A549 (cell line): ENCODE data around the gene STMN3. TPM values are rescaled to one million over a fixed set of nuclear protein-coding genes. Genes with fewer than 3 reads are reported as not detected.

Experiments used
- ATAC-seq, 2 experiments: fragments of 200-7000 bp in 1 of 2; fragments of >200 bp in 1 of 2; cut with Nextera tagmentation in 1 of 2; cut with Tn5 transposase in 1 of 2; 3 replicates each; pipeline versions ENCODE4 v1.8.0 to v1.9.1; 2018 to 2020; ENCODE audit warnings: mild to moderate bottlenecking in 1 of 2, moderate library complexity in 1 of 2
- CTCF ChIA-PET: fragments of 300-600 bp; sonication (Branson Sonifier 250); formaldehyde crosslinking; extraction: SDS; loops from one replicate; lab custom pipeline; 2021; ENCODE audit warnings: antibody characterized with exemption, inconsistent platforms; lab: Yijun Ruan, JAX
- POLR2A ChIA-PET: fragments of 350-600 bp; formaldehyde crosslinking; extraction: SDS; loops from one replicate; lab custom pipeline; 2021; ENCODE audit warnings: antibody characterized with exemption, inconsistent platforms; lab: Yijun Ruan, JAX
- DNase-seq, 2 experiments: peaks; one replicate each; pipeline versions ENCODE4 v3.0.0 to v3.0.0-alpha.2; 2011 to 2016; ENCODE audit warnings: low read depth in 1 of 2, low spot score in 1 of 2
- FAIRE-seq: peaks from 2 replicates; lab custom pipeline; 2011; peaks lifted over from hg19 to GRCh38; lab: Jason Lieb, UNC
- H3K27ac ChIP-seq, 2 experiments: fragments of >200 bp; sonication (Bioruptor Twin); formaldehyde crosslinking; 3 replicates each; pipeline ENCODE4 v1.5.1; 2016 to 2017
- H3K4me1 ChIP-seq: fragments of >200 bp; sonication (Bioruptor Twin); formaldehyde crosslinking; 3 replicates; pipeline ENCODE4 v1.6.1; 2016
- H3K4me2 ChIP-seq: fragments of >200 bp; sonication (Bioruptor Twin); formaldehyde crosslinking; 3 replicates; pipeline ENCODE4 v1.6.1; 2016
- H3K4me3 ChIP-seq: fragments of >200 bp; sonication (Bioruptor Twin); formaldehyde crosslinking; 3 replicates; pipeline ENCODE4 v1.5.1; 2016
- H3K9me3 ChIP-seq: fragments of >200 bp; sonication (Bioruptor Twin); formaldehyde crosslinking; 3 replicates; pipeline ENCODE4 v1.6.1; 2016
- BHLHE40 ChIP-seq: IDR thresholded peaks from 2 replicates; pipeline ENCODE4 v1.6.1; 2012; ENCODE audit warnings: low read depth, low read length, inconsistent platforms
- CBX2 ChIP-seq: fragments of 200-600 bp; sonication (generic); IDR thresholded peaks from 2 replicates; pipeline ENCODE4 v1.6.1; 2016; ENCODE audit warnings: low read depth, mild to moderate bottlenecking, borderline replicate concordance
- CEBPB ChIP-seq, 2 experiments: fragments of >200 bp in 1 of 2; sonication (Bioruptor Twin) in 1 of 2; formaldehyde crosslinking in 1 of 2; IDR thresholded peaks; 2 replicates each; pipeline ENCODE4 v1.6.1; 2012 to 2016
- EP300 ChIP-seq, 2 experiments: fragments of >200 bp; sonication (Bioruptor Twin); formaldehyde crosslinking; IDR thresholded peaks; 2 replicates in 1 of 2; 3 replicates in 1 of 2; pipeline ENCODE4 v1.6.1; 2016 to 2017
- ESRRA ChIP-seq: fragments of 150-350 bp; IDR thresholded peaks from 2 replicates; pipeline ENCODE4 v1.6.1; 2014; ENCODE audit warnings: mild to moderate bottlenecking, low read length, borderline replicate concordance
- FOSL2 ChIP-seq, 2 experiments: fragments of 450-650 bp in 1 of 2; fragments of >200 bp in 1 of 2; sonication (Bioruptor Twin) in 1 of 2; formaldehyde crosslinking; IDR thresholded peaks; 2 replicates each; pipeline versions ENCODE4 v1.5.0 to v1.6.1; 2016 to 2020; ENCODE audit warnings: mild to moderate bottlenecking in 1 of 2, moderate library complexity in 1 of 2
- FOXS1 ChIP-seq: fragments of 250-450 bp; sonication (Bioruptor Pico); IDR thresholded peaks from 2 replicates; pipeline ENCODE4 v1.5.0; 2020; ENCODE audit warnings: mild to moderate bottlenecking, moderate library complexity
- HDAC2 ChIP-seq: fragments of 200-600 bp; sonication (generic); IDR thresholded peaks from 2 replicates; pipeline ENCODE4 v1.6.1; 2016
- HEYL ChIP-seq: fragments of 250-450 bp; sonication (Bioruptor Pico); IDR thresholded peaks from 2 replicates; pipeline ENCODE4 v1.8.0; 2021; ENCODE audit warnings: mild to moderate bottlenecking, moderate library complexity
- HOXA7 ChIP-seq: fragments of 250-450 bp; sonication (Bioruptor Pico); IDR thresholded peaks from 2 replicates; pipeline ENCODE4 v1.5.0; 2020; ENCODE audit warnings: mild to moderate bottlenecking, moderate library complexity
- HOXB13 ChIP-seq: fragments of 250-450 bp; sonication (Bioruptor Pico); IDR thresholded peaks from 2 replicates; pipeline ENCODE4 v1.5.0; 2020; ENCODE audit warnings: low read depth, mild to moderate bottlenecking, moderate library complexity
- HOXB5 ChIP-seq: fragments of 250-450 bp; sonication (Bioruptor Pico); IDR thresholded peaks from 2 replicates; pipeline ENCODE4 v1.5.0; 2020; ENCODE audit warnings: mild to moderate bottlenecking, moderate library complexity
- JUN ChIP-seq, 2 experiments: fragments of >200 bp; sonication (Bioruptor Twin); formaldehyde crosslinking; IDR thresholded peaks; 2 replicates in 1 of 2; 3 replicates in 1 of 2; pipeline ENCODE4 v1.6.1; 2016 to 2017
- JUNB ChIP-seq: fragments of >200 bp; sonication (Bioruptor Twin); formaldehyde crosslinking; IDR thresholded peaks from 2 replicates; pipeline ENCODE4 v1.6.1; 2016
- MYC ChIP-seq: IDR thresholded peaks from 2 replicates; pipeline ENCODE4 v1.6.1; 2012; ENCODE audit warnings: mild to moderate bottlenecking, inconsistent platforms, low read length, improper control_type of control experiment, borderline replicate concordance
- NPAS2 ChIP-seq: fragments of 250-450 bp; sonication (Bioruptor Pico); IDR thresholded peaks from 2 replicates; pipeline ENCODE4 v1.8.0; 2022; ENCODE audit warnings: mild to moderate bottlenecking, moderate library complexity, borderline replicate concordance
- PHF8 ChIP-seq: fragments of 200-600 bp; sonication (generic); IDR thresholded peaks from 2 replicates; pipeline ENCODE4 v1.6.1; 2016; ENCODE audit warnings: low read depth, mild to moderate bottlenecking, antibody characterized with exemption, moderate library complexity, borderline replicate concordance
- POLR2A ChIP-seq: IDR thresholded peaks from 2 replicates; pipeline ENCODE4 v1.6.1; 2012; ENCODE audit warnings: mild to moderate bottlenecking, low read length
- POLR2AphosphoS2 ChIP-seq: conservative IDR thresholded peaks from 2 replicates; pipeline ENCODE4 v1.6.1; 2012; ENCODE audit warnings: low read length, improper control_type of control experiment, inconsistent platforms
- RAD21 ChIP-seq, 2 experiments: fragments of >200 bp in 1 of 2; sonication (Bioruptor Twin) in 1 of 2; formaldehyde crosslinking in 1 of 2; IDR thresholded peaks in 1 of 2; conservative IDR thresholded peaks in 1 of 2; 2 replicates in 1 of 2; 3 replicates in 1 of 2; pipeline ENCODE4 v1.6.1; 2012 to 2018; ENCODE audit warnings: inconsistent platforms in 1 of 2
- RFX5 ChIP-seq: fragments of 450-650 bp; IDR thresholded peaks from 2 replicates; pipeline ENCODE4 v1.7.1; 2014; ENCODE audit warnings: antibody characterized with exemption, mild to moderate bottlenecking, moderate library complexity
- SMC3 ChIP-seq: fragments of >200 bp; sonication (Bioruptor Twin); formaldehyde crosslinking; IDR thresholded peaks from 3 replicates; pipeline ENCODE4 v1.6.1; 2018; ENCODE audit warnings: inconsistent platforms
- SREBF2 ChIP-seq: fragments of 450-650 bp; IDR thresholded peaks from 2 replicates; pipeline ENCODE4 v1.6.1; 2014; ENCODE audit warnings: mild to moderate bottlenecking, moderate library complexity
- TFCP2L1 ChIP-seq: fragments of 250-450 bp; sonication (Bioruptor Pico); IDR thresholded peaks from 2 replicates; pipeline ENCODE4 v1.5.0; 2021; ENCODE audit warnings: mild to moderate bottlenecking
- ZFP36 ChIP-seq: fragments of 450-650 bp; IDR thresholded peaks from 2 replicates; pipeline ENCODE4 v1.6.1; 2014; ENCODE audit warnings: borderline replicate concordance; ENCODE audit not compliant: partially characterized antibody
- ZSCAN20 ChIP-seq: fragments of 250-450 bp; sonication (Bioruptor Pico); IDR thresholded peaks from 2 replicates; pipeline ENCODE4 v1.8.0; 2022; ENCODE audit warnings: mild to moderate bottlenecking, moderate library complexity
- WGBS: methylation state at CpG from one replicate; pipeline ENCODE4 v1.1.6; 2017; ENCODE audit errors: missing lambda C conversion rate; 5-methylcytosine and 5-hydroxymethylcytosine counted together
- polyA plus RNA-seq, 4 experiments: library from polyadenylated mRNA; depleted of rRNA in 3 of 4; stranded (reverse); fragments of >200 nt; fragmentation: RNase III in 1 of 4; extraction: RNeasy Plus Mini Kit Qiagen cat#74134 plus additional on column Dnase treatment in 1 of 4; gene quantifications; 2 replicates in 3 of 4; 3 replicates in 1 of 4; pipeline ENCODE4 v1.2.3, GENCODE V29; 2011 to 2017
- TF ChIP-seq, protein P1 (sequence below): fragments of >200 bp; sonication (Bioruptor Twin); formaldehyde crosslinking; IDR thresholded peaks from 2 replicates; pipeline ENCODE4 v1.6.1; 2016
- TF ChIP-seq, protein P2 (sequence below): IDR thresholded peaks from 2 replicates; pipeline ENCODE4 v1.6.1; 2012; ENCODE audit warnings: low read depth, borderline replicate concordance
- TF ChIP-seq, protein P3 (sequence below): fragments of 250-450 bp; sonication (Bioruptor Pico); IDR thresholded peaks from 2 replicates; pipeline ENCODE4 v1.5.0; 2020; ENCODE audit warnings: low read depth, mild to moderate bottlenecking, moderate library complexity
- TF ChIP-seq, protein P4 (sequence below): fragments of 150-350 bp; IDR thresholded peaks from 2 replicates; pipeline ENCODE4 v1.6.1; 2014; ENCODE audit warnings: low read depth, mild to moderate bottlenecking, low read length
- TF ChIP-seq, protein P5 (sequence below): fragments of 450-650 bp; IDR thresholded peaks from 2 replicates; pipeline ENCODE4 v1.6.1; 2014; ENCODE audit warnings: antibody characterized with exemption
- TF ChIP-seq, protein P6 (sequence below): IDR thresholded peaks from 2 replicates; pipeline ENCODE4 v1.6.1; 2012
- TF ChIP-seq, protein P7 (sequence below): fragments of >200 bp; sonication (Bioruptor Twin); formaldehyde crosslinking; IDR thresholded peaks from 3 replicates; pipeline ENCODE4 v1.5.1; 2016
- TF ChIP-seq, protein P8 (sequence below): IDR thresholded peaks from 2 replicates; pipeline ENCODE4 v1.6.1; 2012

Gene STMN3
- polyA plus RNA-seq, 2 of the 4 experiments (the other 2 are of a cell fraction) = 2.8 to 3.2 TPM

DNA sequence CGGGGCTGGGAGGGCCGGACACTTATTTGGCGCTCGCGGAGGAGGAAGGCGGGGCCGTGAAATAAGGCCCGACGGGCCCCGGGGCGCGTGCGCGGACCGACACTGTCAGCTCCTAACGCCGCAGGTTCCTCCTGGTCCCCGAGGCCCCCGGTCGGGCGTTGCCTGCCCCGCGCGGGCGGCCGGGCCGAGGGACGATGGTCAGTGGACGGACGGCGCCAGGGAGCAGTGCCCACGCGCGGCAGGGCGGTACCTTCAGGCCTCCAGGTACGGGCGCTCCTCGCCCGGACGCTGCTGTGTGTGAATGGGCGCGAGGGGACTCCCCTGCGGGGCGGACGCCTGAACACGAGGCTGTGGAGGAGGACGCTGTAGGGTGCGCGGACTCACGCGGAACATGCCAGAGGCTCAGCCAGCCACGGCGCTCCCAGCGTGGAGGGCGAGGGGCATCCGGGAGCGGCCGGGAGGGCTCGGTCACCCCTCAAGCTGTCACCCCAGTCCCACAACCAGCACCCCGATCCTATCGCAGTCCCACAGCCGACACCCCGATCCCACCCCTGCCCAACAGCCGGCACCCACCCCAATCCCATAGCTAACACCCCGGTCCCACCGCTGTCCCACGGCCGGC is 26.0 kb downstream of the STMN3 start:
- H3K9me3 ChIP-seq = no peaks in the 10 kb centered on the region
- H3K27ac ChIP-seq = peak overlapping the region; percentile 97 to 100
- peak; percentile 79 to 86 for ATAC-seq
- peak overlapping the region; percentile 99 for H3K4me2 ChIP-seq
- peak overlapping the region; percentile 97 for H3K4me3 ChIP-seq
- POLR2A ChIA-PET = interaction anchor here (0.5 to 1.5 kb wide), 11 partner anchors 8 to 353 kb away, joined by 3 to 18 read pairs (median 4); partner anchors contain the start of genes ARFRP1, HELZ2, PTK6 and RTEL1
- peak; percentile 94 to 97 for DNase-seq
- 0% methylated on average over 15 of the region's 68 CpGs for WGBS
- CTCF ChIA-PET = interaction anchor here (1.0 kb wide), 1 partner anchor 91 kb away, joined by 3 read pairs; no protein-coding TSS in a partner anchor
- H3K4me1 ChIP-seq = peaks cover 9% of the 10 kb centered on the region
- no peak for FAIRE-seq
- TF ChIP-seq EP300 (IDR thresholded peaks at IDR 0.05) (no peak), HOXA7 (CRISPR knock-in tag) (no peak), POLR2AphosphoS2 (no peak), POLR2A (peak; percentile 73), CEBPB (IDR thresholded peaks at IDR 0.05) (no peak), ESRRA (no peak), SREBF2 (0 out of 2 replicates have a peak, but pooled peaks have one; percentile 22), SMC3 (no peak), MYC (no peak), FOXS1 (no peak), HOXB13 (CRISPR knock-in tag) (no peak), PHF8 (peak; percentile 69; the same call in 1 of the 2 replicates), BHLHE40 (no peak), HOXB5 (no peak), RAD21 (conservative IDR thresholded peaks at IDR 0.05 in 1 of 2, IDR thresholded peaks at IDR 0.05 in 1 of 2) (no peak), JUN (IDR thresholded peaks at IDR 0.05) (peak in 1 of 2 experiments; percentile 65; a peak in 3 of 5 replicates), NPAS2 (CRISPR knock-in tag) (no peak), CBX2 (no peak), RFX5 (no peak), HDAC2 (no peak), JUNB (no peak), ZFP36 (no peak), HEYL (CRISPR knock-in tag) (no peak), FOSL2 (IDR thresholded peaks at IDR 0.05) (no peak), FOSL2 (CRISPR knock-in tag; IDR thresholded peaks at IDR 0.05) (no peak), TFCP2L1 (CRISPR knock-in tag) (peak; percentile 38; the same call in 1 of the 2 replicates), ZSCAN20 (CRISPR knock-in tag) (no peak)
- TF ChIP-seq, protein P1, sequence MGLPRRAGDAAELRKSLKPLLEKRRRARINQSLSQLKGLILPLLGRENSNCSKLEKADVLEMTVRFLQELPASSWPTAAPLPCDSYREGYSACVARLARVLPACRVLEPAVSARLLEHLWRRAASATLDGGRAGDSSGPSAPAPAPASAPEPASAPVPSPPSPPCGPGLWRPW = no peak
- TF ChIP-seq, protein P2, sequence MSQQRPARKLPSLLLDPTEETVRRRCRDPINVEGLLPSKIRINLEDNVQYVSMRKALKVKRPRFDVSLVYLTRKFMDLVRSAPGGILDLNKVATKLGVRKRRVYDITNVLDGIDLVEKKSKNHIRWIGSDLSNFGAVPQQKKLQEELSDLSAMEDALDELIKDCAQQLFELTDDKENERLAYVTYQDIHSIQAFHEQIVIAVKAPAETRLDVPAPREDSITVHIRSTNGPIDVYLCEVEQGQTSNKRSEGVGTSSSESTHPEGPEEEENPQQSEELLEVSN = peak; percentile 75; the same call in 1 of the 2 replicates
- TF ChIP-seq, protein P3, sequence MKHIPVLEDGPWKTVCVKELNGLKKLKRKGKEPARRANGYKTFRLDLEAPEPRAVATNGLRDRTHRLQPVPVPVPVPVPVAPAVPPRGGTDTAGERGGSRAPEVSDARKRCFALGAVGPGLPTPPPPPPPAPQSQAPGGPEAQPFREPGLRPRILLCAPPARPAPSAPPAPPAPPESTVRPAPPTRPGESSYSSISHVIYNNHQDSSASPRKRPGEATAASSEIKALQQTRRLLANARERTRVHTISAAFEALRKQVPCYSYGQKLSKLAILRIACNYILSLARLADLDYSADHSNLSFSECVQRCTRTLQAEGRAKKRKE (CRISPR knock-in tag) = no peak
- TF ChIP-seq, protein P4, sequence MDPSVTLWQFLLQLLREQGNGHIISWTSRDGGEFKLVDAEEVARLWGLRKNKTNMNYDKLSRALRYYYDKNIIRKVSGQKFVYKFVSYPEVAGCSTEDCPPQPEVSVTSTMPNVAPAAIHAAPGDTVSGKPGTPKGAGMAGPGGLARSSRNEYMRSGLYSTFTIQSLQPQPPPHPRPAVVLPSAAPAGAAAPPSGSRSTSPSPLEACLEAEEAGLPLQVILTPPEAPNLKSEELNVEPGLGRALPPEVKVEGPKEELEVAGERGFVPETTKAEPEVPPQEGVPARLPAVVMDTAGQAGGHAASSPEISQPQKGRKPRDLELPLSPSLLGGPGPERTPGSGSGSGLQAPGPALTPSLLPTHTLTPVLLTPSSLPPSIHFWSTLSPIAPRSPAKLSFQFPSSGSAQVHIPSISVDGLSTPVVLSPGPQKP = no peak
- TF ChIP-seq, protein P5, sequence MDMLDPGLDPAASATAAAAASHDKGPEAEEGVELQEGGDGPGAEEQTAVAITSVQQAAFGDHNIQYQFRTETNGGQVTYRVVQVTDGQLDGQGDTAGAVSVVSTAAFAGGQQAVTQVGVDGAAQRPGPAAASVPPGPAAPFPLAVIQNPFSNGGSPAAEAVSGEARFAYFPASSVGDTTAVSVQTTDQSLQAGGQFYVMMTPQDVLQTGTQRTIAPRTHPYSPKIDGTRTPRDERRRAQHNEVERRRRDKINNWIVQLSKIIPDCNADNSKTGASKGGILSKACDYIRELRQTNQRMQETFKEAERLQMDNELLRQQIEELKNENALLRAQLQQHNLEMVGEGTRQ = no peak
- TF ChIP-seq, protein P6, sequence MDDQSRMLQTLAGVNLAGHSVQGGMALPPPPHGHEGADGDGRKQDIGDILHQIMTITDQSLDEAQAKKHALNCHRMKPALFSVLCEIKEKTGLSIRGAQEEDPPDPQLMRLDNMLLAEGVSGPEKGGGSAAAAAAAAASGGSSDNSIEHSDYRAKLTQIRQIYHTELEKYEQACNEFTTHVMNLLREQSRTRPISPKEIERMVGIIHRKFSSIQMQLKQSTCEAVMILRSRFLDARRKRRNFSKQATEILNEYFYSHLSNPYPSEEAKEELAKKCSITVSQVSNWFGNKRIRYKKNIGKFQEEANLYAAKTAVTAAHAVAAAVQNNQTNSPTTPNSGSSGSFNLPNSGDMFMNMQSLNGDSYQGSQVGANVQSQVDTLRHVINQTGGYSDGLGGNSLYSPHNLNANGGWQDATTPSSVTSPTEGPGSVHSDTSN = no peak
- TF ChIP-seq, protein P7, sequence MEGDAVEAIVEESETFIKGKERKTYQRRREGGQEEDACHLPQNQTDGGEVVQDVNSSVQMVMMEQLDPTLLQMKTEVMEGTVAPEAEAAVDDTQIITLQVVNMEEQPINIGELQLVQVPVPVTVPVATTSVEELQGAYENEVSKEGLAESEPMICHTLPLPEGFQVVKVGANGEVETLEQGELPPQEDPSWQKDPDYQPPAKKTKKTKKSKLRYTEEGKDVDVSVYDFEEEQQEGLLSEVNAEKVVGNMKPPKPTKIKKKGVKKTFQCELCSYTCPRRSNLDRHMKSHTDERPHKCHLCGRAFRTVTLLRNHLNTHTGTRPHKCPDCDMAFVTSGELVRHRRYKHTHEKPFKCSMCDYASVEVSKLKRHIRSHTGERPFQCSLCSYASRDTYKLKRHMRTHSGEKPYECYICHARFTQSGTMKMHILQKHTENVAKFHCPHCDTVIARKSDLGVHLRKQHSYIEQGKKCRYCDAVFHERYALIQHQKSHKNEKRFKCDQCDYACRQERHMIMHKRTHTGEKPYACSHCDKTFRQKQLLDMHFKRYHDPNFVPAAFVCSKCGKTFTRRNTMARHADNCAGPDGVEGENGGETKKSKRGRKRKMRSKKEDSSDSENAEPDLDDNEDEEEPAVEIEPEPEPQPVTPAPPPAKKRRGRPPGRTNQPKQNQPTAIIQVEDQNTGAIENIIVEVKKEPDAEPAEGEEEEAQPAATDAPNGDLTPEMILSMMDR = no peak
- TF ChIP-seq, protein P8, sequence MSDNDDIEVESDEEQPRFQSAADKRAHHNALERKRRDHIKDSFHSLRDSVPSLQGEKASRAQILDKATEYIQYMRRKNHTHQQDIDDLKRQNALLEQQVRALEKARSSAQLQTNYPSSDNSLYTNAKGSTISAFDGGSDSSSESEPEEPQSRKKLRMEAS = peak; percentile 81
